Measurements from ENCODE around the gene SLC26A8. TPM values are rescaled to one million over a fixed set of nuclear protein-coding genes. Genes with fewer than 3 reads are reported as not detected.

SLC26A8 gene
- total RNA-seq, 4 donors from 2014 or later: under 0.01 to 0.17 TPM; not detected in 2

DNA sequence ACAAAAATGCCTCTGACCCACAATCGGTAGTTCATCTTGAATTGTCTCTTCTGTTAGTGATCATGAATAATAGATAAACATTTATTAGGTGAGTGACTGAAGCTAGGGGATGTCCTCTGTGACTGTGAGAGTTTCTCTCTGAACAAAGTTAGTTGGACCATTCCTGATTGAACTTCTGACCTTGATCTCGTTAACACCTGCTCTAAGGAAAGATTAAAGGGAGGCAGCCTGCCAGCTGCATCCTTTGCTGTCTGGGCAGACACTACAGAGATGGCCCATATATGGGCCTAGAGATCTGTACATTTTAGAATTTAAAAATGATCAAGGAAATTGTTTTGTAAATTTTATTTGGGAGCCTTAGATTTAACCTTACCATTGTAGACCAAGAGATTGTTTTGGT is 30.5 kb upstream of the SLC26A8 start:
- Histone ChIP-seq H3K27me3 (no peaks in the 10 kb centered on the region), H3K4me1 (peaks cover 36 to 73% (median 67%) of the 10 kb centered on the region in 4 donors), H3K9me3 (no peaks in the 10 kb centered on the region), H3K4me3 (no peak overlapping the region), H3K27ac (replicated peaks in 1 of 4) (peak overlapping the region in 2 of 4 donors; percentile 15 to 32), H3K36me3 (peaks cover 4 to 22% (median 10%) of the 10 kb centered on the region in 4 donors)
- no peak for DNase-seq (ENCODE audit: extremely low spot score)
- 33% methylated on average over 2 of the region's 2 CpGs for WGBS
- intact Hi-C loops (cut with DNase I): no loop called here
- no peak for TF ChIP-seq POLR2A (IDR thresholded peaks at IDR 0.05; ENCODE audit: low read depth)
- no peak for TF ChIP-seq EP300 (IDR thresholded peaks at IDR 0.05)
- no peak for TF ChIP-seq POLR2AphosphoS5 (IDR thresholded peaks at IDR 0.05)
- TF ChIP-seq, protein P1, sequence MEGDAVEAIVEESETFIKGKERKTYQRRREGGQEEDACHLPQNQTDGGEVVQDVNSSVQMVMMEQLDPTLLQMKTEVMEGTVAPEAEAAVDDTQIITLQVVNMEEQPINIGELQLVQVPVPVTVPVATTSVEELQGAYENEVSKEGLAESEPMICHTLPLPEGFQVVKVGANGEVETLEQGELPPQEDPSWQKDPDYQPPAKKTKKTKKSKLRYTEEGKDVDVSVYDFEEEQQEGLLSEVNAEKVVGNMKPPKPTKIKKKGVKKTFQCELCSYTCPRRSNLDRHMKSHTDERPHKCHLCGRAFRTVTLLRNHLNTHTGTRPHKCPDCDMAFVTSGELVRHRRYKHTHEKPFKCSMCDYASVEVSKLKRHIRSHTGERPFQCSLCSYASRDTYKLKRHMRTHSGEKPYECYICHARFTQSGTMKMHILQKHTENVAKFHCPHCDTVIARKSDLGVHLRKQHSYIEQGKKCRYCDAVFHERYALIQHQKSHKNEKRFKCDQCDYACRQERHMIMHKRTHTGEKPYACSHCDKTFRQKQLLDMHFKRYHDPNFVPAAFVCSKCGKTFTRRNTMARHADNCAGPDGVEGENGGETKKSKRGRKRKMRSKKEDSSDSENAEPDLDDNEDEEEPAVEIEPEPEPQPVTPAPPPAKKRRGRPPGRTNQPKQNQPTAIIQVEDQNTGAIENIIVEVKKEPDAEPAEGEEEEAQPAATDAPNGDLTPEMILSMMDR (IDR thresholded peaks at IDR 0.05): no peak

DNA sequence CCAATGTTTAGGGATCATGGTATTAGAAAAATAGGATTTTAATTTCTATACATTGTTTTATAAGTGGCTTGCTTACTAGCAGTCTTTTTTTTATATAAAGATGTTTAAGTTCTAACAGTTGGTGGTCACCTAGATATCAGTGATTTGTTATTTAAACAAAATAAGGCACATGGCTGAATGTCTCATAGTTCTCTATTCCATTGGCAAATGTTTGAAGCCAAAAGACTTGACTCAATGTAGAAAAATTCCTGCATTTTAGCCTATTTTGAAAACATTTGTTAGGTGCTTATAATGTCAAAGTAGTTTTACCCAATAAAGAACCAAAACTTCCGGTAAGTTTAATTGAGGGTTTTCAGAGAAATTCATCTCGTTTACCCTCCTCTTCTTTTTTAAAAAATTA is 30.0 kb upstream of the SLC26A8 start:
- intact Hi-C loops (cut with DNase I): no loop called here
- Histone ChIP-seq H3K27me3 (no peaks in the 10 kb centered on the region), H3K36me3 (peaks cover 0 to 16% (median 5%) of the 10 kb centered on the region in 4 donors), H3K4me1 (peaks cover 37 to 78% (median 72%) of the 10 kb centered on the region in 4 donors), H3K27ac (replicated peaks in 1 of 4) (peak overlapping the region in 2 of 4 donors; percentile 15 to 63), H3K4me3 (no peak overlapping the region), H3K9me3 (no peaks in the 10 kb centered on the region)
- no peak for DNase-seq (ENCODE audit: extremely low spot score)
- 64% methylated on average over 2 of the region's 2 CpGs for WGBS
- TF ChIP-seq EP300 (IDR thresholded peaks at IDR 0.05) (no peak), POLR2AphosphoS5 (IDR thresholded peaks at IDR 0.05) (no peak), POLR2A (IDR thresholded peaks at IDR 0.05; ENCODE audit: low read depth) (no peak)
- TF ChIP-seq, protein P1 (IDR thresholded peaks at IDR 0.05): no peak

DNA sequence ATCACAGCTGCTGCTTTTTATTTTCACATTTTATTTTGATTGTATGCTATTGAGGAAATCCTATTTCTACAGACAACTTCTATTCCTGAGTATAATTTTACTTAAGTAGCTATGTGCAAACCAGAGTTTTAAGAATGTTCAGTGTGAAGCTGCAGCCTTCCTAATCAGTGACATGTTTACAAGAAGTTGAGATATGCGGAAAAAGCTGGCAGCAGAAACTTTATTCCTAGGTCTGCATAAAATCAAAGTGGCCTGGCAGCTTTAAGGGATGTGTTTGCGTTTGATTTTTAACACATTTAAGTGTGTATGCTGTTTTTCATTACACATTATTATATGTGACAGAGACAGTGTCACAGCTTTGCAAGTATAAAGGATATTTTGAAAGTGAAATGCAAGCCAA is 29.4 kb upstream of the SLC26A8 start:
- no peak overlapping the region for H3K4me3 ChIP-seq
- H3K36me3 ChIP-seq: peaks cover 0 to 14% (median under 1%) of the 10 kb centered on the region in 4 donors
- H3K27me3 ChIP-seq: no peaks in the 10 kb centered on the region
- no peak for TF ChIP-seq EP300 (IDR thresholded peaks at IDR 0.05)
- TF ChIP-seq POLR2A (IDR thresholded peaks at IDR 0.05; ENCODE audit: low read depth): no peak
- no peak for TF ChIP-seq POLR2AphosphoS5 (IDR thresholded peaks at IDR 0.05)
- TF ChIP-seq, protein P1 (IDR thresholded peaks at IDR 0.05): no peak
- DNase-seq (ENCODE audit: extremely low spot score): no peak
- peak overlapping the region in 2 of 4 donors; percentile 18 to 63 for H3K27ac ChIP-seq (replicated peaks in 1 of 4)
- intact Hi-C loops (cut with DNase I): no loop called here
- H3K9me3 ChIP-seq: no peaks in the 10 kb centered on the region
- peaks cover 41 to 82% (median 77%) of the 10 kb centered on the region in 4 donors for H3K4me1 ChIP-seq
- 53% methylated on average over 2 of the region's 2 CpGs for WGBS

DNA sequence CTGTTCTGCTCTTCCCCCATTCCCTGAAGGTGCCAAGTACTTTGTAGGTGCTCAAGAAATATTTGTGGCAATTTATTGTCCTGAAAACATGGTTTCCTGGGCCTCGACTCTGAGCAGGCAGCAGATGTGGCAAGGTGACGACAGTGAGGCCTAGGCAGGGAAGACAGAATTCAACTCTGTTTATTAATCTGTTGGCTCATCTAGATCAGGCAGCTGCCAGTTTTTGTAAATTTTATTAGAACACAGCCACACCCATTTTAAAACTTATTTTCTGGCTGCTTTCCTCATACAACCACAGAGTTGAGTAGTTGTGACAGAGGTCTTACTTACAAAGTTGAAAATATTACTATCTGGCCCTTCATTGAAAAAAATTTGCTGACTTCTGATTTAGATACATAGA is 27.7 kb upstream of the SLC26A8 start:
- TF ChIP-seq POLR2AphosphoS5 (IDR thresholded peaks at IDR 0.05): peak in 1 of 2 donors; percentile 20
- no peak for TF ChIP-seq POLR2A (IDR thresholded peaks at IDR 0.05; ENCODE audit: low read depth)
- TF ChIP-seq EP300 (IDR thresholded peaks at IDR 0.05): no peak
- no peaks in the 10 kb centered on the region for H3K27me3 ChIP-seq
- no peaks in the 10 kb centered on the region for H3K9me3 ChIP-seq
- 33% methylated on average over 2 of the region's 2 CpGs for WGBS
- no peak overlapping the region for H3K4me3 ChIP-seq
- peak overlapping the region; percentile 21 to 63 (median 42) for H3K27ac ChIP-seq (replicated peaks in 1 of 4)
- H3K36me3 ChIP-seq: peaks cover 0 to 14% (median 0%) of the 10 kb centered on the region in 4 donors
- intact Hi-C loops (cut with DNase I): no loop called here
- H3K4me1 ChIP-seq: peaks cover 45 to 88% (median 84%) of the 10 kb centered on the region in 4 donors
- DNase-seq (ENCODE audit: extremely low spot score): no peak

DNA sequence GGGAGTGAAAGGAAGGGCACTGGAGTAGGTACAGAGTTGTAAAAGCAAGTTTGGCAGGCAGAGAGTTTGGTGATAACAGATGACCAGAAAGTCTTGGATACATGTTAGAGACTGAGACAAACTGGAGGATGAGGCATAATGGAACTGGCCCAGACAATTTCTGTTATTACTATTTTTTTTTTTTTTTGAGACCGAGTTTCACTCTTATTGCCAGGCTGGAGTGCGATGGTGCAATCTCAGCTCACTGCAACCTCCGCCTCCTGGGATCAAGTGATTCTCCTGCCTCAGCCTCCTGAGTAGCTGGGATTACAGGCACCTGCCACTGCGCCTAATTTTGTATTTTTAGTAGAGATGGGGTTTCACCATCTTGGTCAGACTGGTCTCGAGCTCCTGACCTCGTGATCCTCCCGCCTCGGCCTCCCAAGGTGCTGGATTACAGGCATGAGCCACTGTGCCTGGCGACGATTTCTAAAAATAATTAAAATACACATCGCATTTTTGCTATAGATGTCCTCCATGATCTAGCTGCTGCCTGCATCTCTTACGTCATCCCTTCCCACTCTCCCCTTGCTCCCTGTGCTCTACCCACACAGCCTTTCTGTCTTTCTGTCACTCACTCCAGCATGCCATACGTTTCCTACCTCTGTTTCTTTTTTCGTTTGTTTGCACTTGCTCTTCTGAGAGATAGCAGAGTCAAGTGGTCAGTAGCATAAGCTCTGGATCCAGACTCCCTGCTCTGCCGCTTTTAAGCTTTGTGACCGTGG is 26.7 kb upstream of the SLC26A8 start:
- intact Hi-C loops (cut with DNase I): no loop called here
- H3K9me3 ChIP-seq: no peaks in the 10 kb centered on the region
- H3K27me3 ChIP-seq: no peaks in the 10 kb centered on the region
- peaks cover 45 to 92% (median 89%) of the 10 kb centered on the region in 4 donors for H3K4me1 ChIP-seq
- no peak for DNase-seq (ENCODE audit: extremely low spot score)
- WGBS: 76% methylated on average over 16 of the region's 16 CpGs
- no peak for TF ChIP-seq POLR2AphosphoS5 (IDR thresholded peaks at IDR 0.05)
- TF ChIP-seq POLR2A (IDR thresholded peaks at IDR 0.05; ENCODE audit: low read depth): no peak
- TF ChIP-seq EP300 (IDR thresholded peaks at IDR 0.05): no peak
- peak overlapping the region; percentile 21 to 63 (median 42) for H3K27ac ChIP-seq (replicated peaks in 1 of 4)
- peaks cover 0 to 14% (median 0%) of the 10 kb centered on the region in 4 donors for H3K36me3 ChIP-seq
- no peak overlapping the region for H3K4me3 ChIP-seq

Measured in esophagus muscularis mucosa (tissue), 4 donors.